HG02571 (cell line): ENCODE measurements around the gene NPIPA2.
"Not testable (repeated sequence)": the region's sequence is repeated elsewhere in the genome, so short reads cannot be mapped to it uniquely, and the experiment has no call there.

Experiments
- ATAC-seq: cut with Tn5 transposase; IDR thresholded peaks from one replicate; pipeline ENCODE4 v1.9.1; 2021; ENCODE audit warnings: mild to moderate bottlenecking, moderate library complexity; ENCODE audit not compliant: unreplicated experiment

Gene NPIPA2

GRCh38 chr16:14742273-14743128 lies at the start of gene NPIPA2:
TSS of gene NPIPA2 (plus strand) at chr16:14742533. CDS start at chr16:14748066, 5,533 bp downstream.
- ATAC-seq = peak; percentile 93

GRCh38 chr16:14694129-14694528 lies 48.2 kb upstream of the NPIPA2 start, which contains the start of gene PLA2G10:
TSS of gene PLA2G10 (minus strand) at chr16:14694308. CDS start at chr16:14694229, 79 bp downstream.
- not testable (repeated sequence) for ATAC-seq

GRCh38 chr16:14701859-14702258 lies 40.5 kb upstream of the NPIPA2 start:
- ATAC-seq = not testable (repeated sequence)

GRCh38 chr16:14702672-14703071 lies 39.7 kb upstream of the NPIPA2 start:
- ATAC-seq = not testable (repeated sequence)

- peak; percentile 94 for ATAC-seq
Observed at GRCh38 chr16:14703156-14704011, 38.9 kb upstream of the NPIPA2 start, which contains the start of gene NPIPA3. TSS of gene NPIPA3 (plus strand) at chr16:14703411. CDS start at chr16:14708944, 5,533 bp downstream.

GRCh38 chr16:14733233-14733632 lies 9.1 kb upstream of the NPIPA2 start:
- not testable (repeated sequence) for ATAC-seq

- not testable (repeated sequence) for ATAC-seq
Observed at GRCh38 chr16:14740832-14741385, 1.4 kb upstream of the NPIPA2 start.

GRCh38 chr16:14741794-14742193 lies 539 bp upstream of the NPIPA2 start:
- ATAC-seq = not testable (repeated sequence)

- ATAC-seq = not testable (repeated sequence)
Observed at GRCh38 chr16:14773654-14774053, 31.3 kb downstream of the NPIPA2 start.

GRCh38 chr16:14775624-14776023 lies 33.3 kb downstream of the NPIPA2 start:
- ATAC-seq = not testable (repeated sequence)

GRCh38 chr16:14776763-14777162 lies 34.4 kb downstream of the NPIPA2 start:
- not testable (repeated sequence) for ATAC-seq

GRCh38 chr16:14779368-14779877 lies 37.1 kb downstream of the NPIPA2 start:
- ATAC-seq = not testable (repeated sequence)

GRCh38 chr16:14786180-14786579 lies 43.8 kb downstream of the NPIPA2 start:
- ATAC-seq = not testable (repeated sequence)

- not testable (repeated sequence) for ATAC-seq
Observed at GRCh38 chr16:14789577-14789976, 47.2 kb downstream of the NPIPA2 start.

- not testable (repeated sequence) for ATAC-seq
Observed at GRCh38 chr16:14790320-14790956, 48.1 kb downstream of the NPIPA2 start.

GRCh38 chr16:14792914-14793313 lies 50.6 kb downstream of the NPIPA2 start:
- ATAC-seq = not testable (repeated sequence)

- not testable (repeated sequence) for ATAC-seq
Observed at GRCh38 chr16:14797558-14797957, 55.2 kb downstream of the NPIPA2 start.

GRCh38 chr16:14803577-14803976 lies 61.2 kb downstream of the NPIPA2 start:
- ATAC-seq = not testable (repeated sequence)

- not testable (repeated sequence) for ATAC-seq
Observed at GRCh38 chr16:14807184-14807678, 64.9 kb downstream of the NPIPA2 start.

GRCh38 chr16:14813890-14814289 lies 71.6 kb downstream of the NPIPA2 start:
- not testable (repeated sequence) for ATAC-seq
